HepG2 (cell line): ENCODE data around the gene SRI. TPM values are rescaled to one million over a fixed set of nuclear protein-coding genes. Genes with fewer than 3 reads are reported as not detected.
A peak's percentile ranks its signal among the peaks of the same experiment; 100 is the strongest.

Experiments used
- ATAC-seq: fragments of 200-7000 bp; cut with Tn5 transposase; 3 replicates; pipeline ENCODE4 v1.9.1; 2020; ENCODE audit warnings: mild to moderate bottlenecking, moderate library complexity
- BruUV-seq: library from RNA; stranded (reverse); fragments of 400-500 nt; replicated peaks from 2 replicates; lab custom pipeline; 2021; lab: Mats Ljungman, UMichigan
- CTCF ChIA-PET: fragments of 300-600 bp; formaldehyde crosslinking; extraction: SDS; loops from one replicate; lab custom pipeline; 2021; ENCODE audit warnings: low total read pairs, inconsistent platforms, low intra/inter-chr PET ratio; lab: Yijun Ruan, JAX
- POLR2A ChIA-PET: fragments of 350-600 bp; sonication (Branson Sonifier 250); formaldehyde crosslinking; loops from one replicate; lab custom pipeline; 2020; ENCODE audit warnings: antibody characterized with exemption, inconsistent platforms; lab: Yijun Ruan, JAX
- DNase-seq: peaks from one replicate; pipeline ENCODE4 v3.0.0-alpha.2; 2015; ENCODE audit warnings: low spot score
- FAIRE-seq: peaks from 3 replicates; lab custom pipeline; 2011; peaks lifted over from hg19 to GRCh38; lab: Jason Lieb, UNC
- H2AFZ ChIP-seq: one replicate; pipeline ENCODE4 v1.6.1; 2011; ENCODE audit warnings: low read length, inconsistent platforms
- H3K27ac ChIP-seq: fragments of 300-600 bp; 3 replicates; pipeline ENCODE4 v1.8.0; 2011; ENCODE audit warnings: mixed run types, mild to moderate bottlenecking, mixed read lengths, low read length, inconsistent platforms; ENCODE audit not compliant: insufficient read depth; ENCODE audit errors: extremely low read length
- H3K27me3 ChIP-seq, 2 experiments: fragments of 200-600 bp in 1 of 2; 2 replicates in 1 of 2; 3 replicates in 1 of 2; pipeline versions ENCODE4 v1.6.0 to v1.8.0; 2011; ENCODE audit warnings: low read length in 2 of 2, mild to moderate bottlenecking in 2 of 2, moderate library complexity in 2 of 2, inconsistent platforms in 1 of 2; ENCODE audit not compliant: insufficient read depth in 2 of 2, control insufficient read depth in 1 of 2
- H3K36me3 ChIP-seq, 2 experiments: fragments of 200-600 bp in 1 of 2; replicated peaks in 1 of 2; 2 replicates in 1 of 2; 3 replicates in 1 of 2; pipeline versions ENCODE4 v1.5.1 to v1.8.0; 2011; ENCODE audit warnings: low read length in 2 of 2, inconsistent platforms in 1 of 2; ENCODE audit not compliant: insufficient read depth in 2 of 2, control insufficient read depth in 1 of 2
- H3K4me1 ChIP-seq: 2 replicates; pipeline ENCODE4 v1.5.1; 2012; ENCODE audit warnings: low read length, inconsistent platforms; ENCODE audit not compliant: insufficient read depth
- H3K4me2 ChIP-seq: 2 replicates; pipeline ENCODE4 v1.6.0; 2011; ENCODE audit warnings: low read depth, low read length, inconsistent platforms
- H3K4me3 ChIP-seq, 3 experiments: fragments of 200-600 bp in 1 of 3; sonication (generic), shearing (Covaris generic) in 1 of 3; replicated peaks in 1 of 3; 2 replicates each; pipeline ENCODE4 v1.5.1; 2011 to 2016; ENCODE audit warnings: low read length in 3 of 3, inconsistent platforms in 2 of 3, low read depth in 2 of 3, mild to moderate bottlenecking in 2 of 3, control low read depth in 1 of 3, mixed read lengths in 1 of 3; ENCODE audit not compliant: insufficient read depth in 1 of 3
- H3K79me2 ChIP-seq: one replicate; pipeline ENCODE4 v1.6.1; 2011; ENCODE audit warnings: low read length, inconsistent platforms; ENCODE audit not compliant: insufficient read depth
- H3K9ac ChIP-seq: 2 replicates; pipeline ENCODE4 v1.6.0; 2011; ENCODE audit warnings: mild to moderate bottlenecking, low read depth, low read length, inconsistent platforms; ENCODE audit not compliant: insufficient read depth
- H3K9me3 ChIP-seq: 2 replicates; pipeline ENCODE4 v1.5.1; 2012; ENCODE audit warnings: mild to moderate bottlenecking, low read length
- H4K20me1 ChIP-seq: 2 replicates; pipeline ENCODE4 v1.6.0; 2011; ENCODE audit warnings: inconsistent platforms, mild to moderate bottlenecking, low read length, moderate library complexity; ENCODE audit not compliant: insufficient read depth
- CC2D1A ChIP-seq: sonication (generic); formaldehyde crosslinking; IDR thresholded peaks from 2 replicates; pipeline ENCODE4 v1.8.1; 2023; ENCODE audit warnings: mild to moderate bottlenecking, missing genetic modification reagents
- CEBPB ChIP-seq: IDR thresholded peaks from 2 replicates; pipeline ENCODE4 v1.6.1; 2011; ENCODE audit warnings: low read depth, low read length, improper control_type of control experiment, borderline replicate concordance
- CEBPG ChIP-seq: IDR thresholded peaks from 2 replicates; pipeline ENCODE4 v1.6.1; 2016
- TARDBP ChIP-seq: sonication (generic); formaldehyde crosslinking; IDR thresholded peaks from 2 replicates; pipeline ENCODE4 v1.8.0; 2022; ENCODE audit warnings: mild to moderate bottlenecking, missing genetic modification reagents
- THYN1 ChIP-seq: sonication (generic); formaldehyde crosslinking; IDR thresholded peaks from 2 replicates; pipeline ENCODE4 v1.8.1; 2023; ENCODE audit warnings: low read depth, mild to moderate bottlenecking, moderate library complexity, missing genetic modification reagents, borderline replicate concordance
- ZFY ChIP-seq: sonication (generic); formaldehyde crosslinking; IDR thresholded peaks from 2 replicates; pipeline ENCODE4 v1.4.0; 2020; ENCODE audit warnings: missing genetic modification reagents
- ZNF235 ChIP-seq: sonication (generic); formaldehyde crosslinking; IDR thresholded peaks from 2 replicates; pipeline ENCODE4 v1.8.1; 2023; ENCODE audit warnings: mild to moderate bottlenecking, missing genetic modification reagents, borderline replicate concordance
- WGBS: methylation state at CpG from one replicate; pipeline ENCODE4 v1.1.6; 2017; ENCODE audit warnings: low lambda C conversion rate; 5-methylcytosine and 5-hydroxymethylcytosine counted together
- in situ Hi-C: cut with HindIII; loops from 2 replicates; pipeline ENCODE4 v1.10.0; 2017; ENCODE audit warnings: low pct_unique_long_range_greater_than_20kb; ENCODE audit not compliant: extremely low pct_ligation_motif_present
- intact Hi-C: fragments of 100-400 bp; cut with micrococcal nuclease; formaldehyde crosslinking; loops from one replicate; pipeline ENCODE4 v1.10.0; 2022; ENCODE audit not compliant: unreplicated experiment
- polyA plus RNA-seq, 8 experiments: library from polyadenylated mRNA; depleted of rRNA in 3 of 8; stranded (reverse) in 7 of 8; unstranded in 1 of 8; fragments of >200 nt; fragmentation: Illumina TruSeq in 4 of 8; extraction: Trizol in 4 of 8; gene quantifications; 2 replicates each; pipeline versions ENCODE4 v1.2.1 to v1.2.3, GENCODE V29; 2011 to 2016; ENCODE audit warnings: low read depth in 4 of 8, missing spikeins in 1 of 8, mixed read lengths in 1 of 8; ENCODE audit not compliant: insufficient read depth in 1 of 8
- total RNA-seq, 5 experiments: library from RNA; depleted of rRNA; stranded (reverse); fragments of >200 nt; fragmentation: Illumina TruSeq; extraction: Trizol; gene quantifications; 2 replicates each; pipeline ENCODE4 v1.2.3, GENCODE V29; 2016; ENCODE audit warnings: low read depth in 1 of 5
- TF ChIP-seq, protein P1 (sequence below): sonication (generic); formaldehyde crosslinking; IDR thresholded peaks from 2 replicates; pipeline ENCODE4 v1.5.1; 2020; ENCODE audit warnings: mild to moderate bottlenecking, missing genetic modification reagents, borderline replicate concordance
- TF ChIP-seq, protein P2 (sequence below): sonication (generic); formaldehyde crosslinking; IDR thresholded peaks from 2 replicates; pipeline ENCODE4 v1.9.0; 2021; ENCODE audit warnings: mild to moderate bottlenecking, missing genetic modification reagents
- TF ChIP-seq, protein P3 (sequence below): sonication (generic); formaldehyde crosslinking; IDR thresholded peaks from 2 replicates; pipeline ENCODE4 v1.4.0; 2020; ENCODE audit warnings: mild to moderate bottlenecking, missing genetic modification reagents

Gene SRI
- total and polyA plus RNA-seq, 2 of the 13 experiments (the other 11 are each of a cell fraction or from before 2014, with no cell fraction given) = 0.33 TPM; not detected in 1

DNA sequence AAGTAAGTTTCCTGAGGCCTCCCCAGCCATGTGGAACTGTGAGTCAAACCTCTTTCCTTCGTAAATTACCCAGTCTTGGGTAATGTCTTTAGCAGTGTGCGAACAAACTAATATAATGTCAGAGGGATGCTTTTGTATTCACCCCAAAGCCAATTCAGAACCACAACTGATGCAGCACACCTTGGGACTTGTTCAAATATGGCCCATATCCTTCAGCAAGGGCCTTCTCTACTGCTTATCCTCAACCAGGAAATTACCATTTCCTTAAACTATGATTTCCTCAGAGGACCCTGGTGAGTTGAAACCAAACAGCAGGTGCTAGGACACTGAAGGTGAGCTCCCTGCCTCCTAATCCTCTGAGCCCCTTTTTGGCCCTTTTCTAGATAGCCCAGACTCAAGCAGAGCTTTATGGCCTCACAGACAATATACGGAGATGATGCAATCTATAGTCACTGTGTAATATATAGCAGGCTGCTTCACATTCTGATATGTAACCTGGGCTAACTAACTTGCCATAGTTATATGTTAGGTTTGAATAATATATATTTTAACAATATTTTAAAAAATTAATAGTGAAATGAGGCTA is 15.2 kb downstream of the SRI start:
- ChIA-PET POLR2A (no interaction called here), CTCF (no interaction called here)
- Histone ChIP-seq H3K27me3 (peaks cover 0 to 2% of the 10 kb centered on the region in 2 experiments; a peak in 1 of 5 replicates), H3K27ac (no peak overlapping the region), H3K9me3 (no peaks in the 10 kb centered on the region), H4K20me1 (no peaks in the 10 kb centered on the region), H3K9ac (no peak overlapping the region), H3K36me3 (no peaks in the 10 kb centered on the region), H3K4me2 (no peak overlapping the region), H3K4me3 (no peak overlapping the region), H2AFZ (no peak overlapping the region), H3K79me2 (no peaks in the 10 kb centered on the region), H3K4me1 (no peaks in the 10 kb centered on the region)
- intact Hi-C loops (no loop called here), in situ Hi-C loops (no loop called here)
- TF ChIP-seq CEBPB (peak; percentile 48; the same call in 1 of the 2 replicates), ZFY (CRISPR knock-in tag) (no peak), ZNF235 (CRISPR knock-in tag) (no peak), THYN1 (CRISPR knock-in tag) (no peak), CC2D1A (CRISPR knock-in tag) (no peak), TARDBP (no peak), CEBPG (CRISPR knock-in tag) (peak; percentile 22; the same call in 1 of the 2 replicates)
- TF ChIP-seq, protein P1, sequence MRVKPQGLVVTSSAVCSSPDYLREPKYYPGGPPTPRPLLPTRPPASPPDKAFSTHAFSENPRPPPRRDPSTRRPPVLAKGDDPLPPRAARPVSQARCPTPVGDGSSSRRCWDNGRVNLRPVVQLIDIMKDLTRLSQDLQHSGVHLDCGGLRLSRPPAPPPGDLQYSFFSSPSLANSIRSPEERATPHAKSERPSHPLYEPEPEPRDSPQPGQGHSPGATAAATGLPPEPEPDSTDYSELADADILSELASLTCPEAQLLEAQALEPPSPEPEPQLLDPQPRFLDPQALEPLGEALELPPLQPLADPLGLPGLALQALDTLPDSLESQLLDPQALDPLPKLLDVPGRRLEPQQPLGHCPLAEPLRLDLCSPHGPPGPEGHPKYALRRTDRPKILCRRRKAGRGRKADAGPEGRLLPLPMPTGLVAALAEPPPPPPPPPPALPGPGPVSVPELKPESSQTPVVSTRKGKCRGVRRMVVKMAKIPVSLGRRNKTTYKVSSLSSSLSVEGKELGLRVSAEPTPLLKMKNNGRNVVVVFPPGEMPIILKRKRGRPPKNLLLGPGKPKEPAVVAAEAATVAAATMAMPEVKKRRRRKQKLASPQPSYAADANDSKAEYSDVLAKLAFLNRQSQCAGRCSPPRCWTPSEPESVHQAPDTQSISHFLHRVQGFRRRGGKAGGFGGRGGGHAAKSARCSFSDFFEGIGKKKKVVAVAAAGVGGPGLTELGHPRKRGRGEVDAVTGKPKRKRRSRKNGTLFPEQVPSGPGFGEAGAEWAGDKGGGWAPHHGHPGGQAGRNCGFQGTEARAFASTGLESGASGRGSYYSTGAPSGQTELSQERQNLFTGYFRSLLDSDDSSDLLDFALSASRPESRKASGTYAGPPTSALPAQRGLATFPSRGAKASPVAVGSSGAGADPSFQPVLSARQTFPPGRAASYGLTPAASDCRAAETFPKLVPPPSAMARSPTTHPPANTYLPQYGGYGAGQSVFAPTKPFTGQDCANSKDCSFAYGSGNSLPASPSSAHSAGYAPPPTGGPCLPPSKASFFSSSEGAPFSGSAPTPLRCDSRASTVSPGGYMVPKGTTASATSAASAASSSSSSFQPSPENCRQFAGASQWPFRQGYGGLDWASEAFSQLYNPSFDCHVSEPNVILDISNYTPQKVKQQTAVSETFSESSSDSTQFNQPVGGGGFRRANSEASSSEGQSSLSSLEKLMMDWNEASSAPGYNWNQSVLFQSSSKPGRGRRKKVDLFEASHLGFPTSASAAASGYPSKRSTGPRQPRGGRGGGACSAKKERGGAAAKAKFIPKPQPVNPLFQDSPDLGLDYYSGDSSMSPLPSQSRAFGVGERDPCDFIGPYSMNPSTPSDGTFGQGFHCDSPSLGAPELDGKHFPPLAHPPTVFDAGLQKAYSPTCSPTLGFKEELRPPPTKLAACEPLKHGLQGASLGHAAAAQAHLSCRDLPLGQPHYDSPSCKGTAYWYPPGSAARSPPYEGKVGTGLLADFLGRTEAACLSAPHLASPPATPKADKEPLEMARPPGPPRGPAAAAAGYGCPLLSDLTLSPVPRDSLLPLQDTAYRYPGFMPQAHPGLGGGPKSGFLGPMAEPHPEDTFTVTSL (CRISPR knock-in tag) = no peak
- TF ChIP-seq, protein P2, sequence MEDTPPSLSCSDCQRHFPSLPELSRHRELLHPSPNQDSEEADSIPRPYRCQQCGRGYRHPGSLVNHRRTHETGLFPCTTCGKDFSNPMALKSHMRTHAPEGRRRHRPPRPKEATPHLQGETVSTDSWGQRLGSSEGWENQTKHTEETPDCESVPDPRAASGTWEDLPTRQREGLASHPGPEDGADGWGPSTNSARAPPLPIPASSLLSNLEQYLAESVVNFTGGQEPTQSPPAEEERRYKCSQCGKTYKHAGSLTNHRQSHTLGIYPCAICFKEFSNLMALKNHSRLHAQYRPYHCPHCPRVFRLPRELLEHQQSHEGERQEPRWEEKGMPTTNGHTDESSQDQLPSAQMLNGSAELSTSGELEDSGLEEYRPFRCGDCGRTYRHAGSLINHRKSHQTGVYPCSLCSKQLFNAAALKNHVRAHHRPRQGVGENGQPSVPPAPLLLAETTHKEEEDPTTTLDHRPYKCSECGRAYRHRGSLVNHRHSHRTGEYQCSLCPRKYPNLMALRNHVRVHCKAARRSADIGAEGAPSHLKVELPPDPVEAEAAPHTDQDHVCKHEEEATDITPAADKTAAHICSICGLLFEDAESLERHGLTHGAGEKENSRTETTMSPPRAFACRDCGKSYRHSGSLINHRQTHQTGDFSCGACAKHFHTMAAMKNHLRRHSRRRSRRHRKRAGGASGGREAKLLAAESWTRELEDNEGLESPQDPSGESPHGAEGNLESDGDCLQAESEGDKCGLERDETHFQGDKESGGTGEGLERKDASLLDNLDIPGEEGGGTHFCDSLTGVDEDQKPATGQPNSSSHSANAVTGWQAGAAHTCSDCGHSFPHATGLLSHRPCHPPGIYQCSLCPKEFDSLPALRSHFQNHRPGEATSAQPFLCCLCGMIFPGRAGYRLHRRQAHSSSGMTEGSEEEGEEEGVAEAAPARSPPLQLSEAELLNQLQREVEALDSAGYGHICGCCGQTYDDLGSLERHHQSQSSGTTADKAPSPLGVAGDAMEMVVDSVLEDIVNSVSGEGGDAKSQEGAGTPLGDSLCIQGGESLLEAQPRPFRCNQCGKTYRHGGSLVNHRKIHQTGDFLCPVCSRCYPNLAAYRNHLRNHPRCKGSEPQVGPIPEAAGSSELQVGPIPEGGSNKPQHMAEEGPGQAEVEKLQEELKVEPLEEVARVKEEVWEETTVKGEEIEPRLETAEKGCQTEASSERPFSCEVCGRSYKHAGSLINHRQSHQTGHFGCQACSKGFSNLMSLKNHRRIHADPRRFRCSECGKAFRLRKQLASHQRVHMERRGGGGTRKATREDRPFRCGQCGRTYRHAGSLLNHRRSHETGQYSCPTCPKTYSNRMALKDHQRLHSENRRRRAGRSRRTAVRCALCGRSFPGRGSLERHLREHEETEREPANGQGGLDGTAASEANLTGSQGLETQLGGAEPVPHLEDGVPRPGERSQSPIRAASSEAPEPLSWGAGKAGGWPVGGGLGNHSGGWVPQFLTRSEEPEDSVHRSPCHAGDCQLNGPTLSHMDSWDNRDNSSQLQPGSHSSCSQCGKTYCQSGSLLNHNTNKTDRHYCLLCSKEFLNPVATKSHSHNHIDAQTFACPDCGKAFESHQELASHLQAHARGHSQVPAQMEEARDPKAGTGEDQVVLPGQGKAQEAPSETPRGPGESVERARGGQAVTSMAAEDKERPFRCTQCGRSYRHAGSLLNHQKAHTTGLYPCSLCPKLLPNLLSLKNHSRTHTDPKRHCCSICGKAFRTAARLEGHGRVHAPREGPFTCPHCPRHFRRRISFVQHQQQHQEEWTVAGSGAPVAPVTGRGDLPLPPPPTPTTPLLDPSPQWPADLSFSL = no peak
- TF ChIP-seq, protein P3, sequence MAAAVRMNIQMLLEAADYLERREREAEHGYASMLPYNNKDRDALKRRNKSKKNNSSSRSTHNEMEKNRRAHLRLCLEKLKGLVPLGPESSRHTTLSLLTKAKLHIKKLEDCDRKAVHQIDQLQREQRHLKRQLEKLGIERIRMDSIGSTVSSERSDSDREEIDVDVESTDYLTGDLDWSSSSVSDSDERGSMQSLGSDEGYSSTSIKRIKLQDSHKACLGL = no peak
- ATAC-seq (no peak), FAIRE-seq (no peak), DNase-seq (no peak)
- WGBS = 70% methylated on average over 3 of the region's 3 CpGs
- no TSS peak for BruUV-seq
